Coronary artery (tissue), 2 donors: Measurements from ENCODE around the gene SERINC5.
"Not testable (repeated sequence)": the region's sequence is repeated elsewhere in the genome, so short reads cannot be mapped to it uniquely, and the experiment has no call there.

ENCODE experiments used
- DNase-seq: peaks from one replicate; pipeline ENCODE4 v3.0.0-alpha.2; 2017; ENCODE audit warnings: low spot score
- H3K27ac ChIP-seq, 2 donors: fragments of 200-600 bp; sonication (generic); one replicate each; pipeline ENCODE4 v1.5.1; 2016 to 2019
- H3K4me3 ChIP-seq: fragments of 200-600 bp; sonication (generic); 2 replicates; pipeline ENCODE4 v1.5.1; 2016; ENCODE audit warnings: mild to moderate bottlenecking, moderate library complexity
- TF ChIP-seq, protein P1 (sequence below): fragments of 200-600 bp; sonication (generic); IDR thresholded peaks from one replicate; pipeline ENCODE4 v1.5.1; 2019; ENCODE audit warnings: antibody characterized with exemption

SERINC5 gene

DNA sequence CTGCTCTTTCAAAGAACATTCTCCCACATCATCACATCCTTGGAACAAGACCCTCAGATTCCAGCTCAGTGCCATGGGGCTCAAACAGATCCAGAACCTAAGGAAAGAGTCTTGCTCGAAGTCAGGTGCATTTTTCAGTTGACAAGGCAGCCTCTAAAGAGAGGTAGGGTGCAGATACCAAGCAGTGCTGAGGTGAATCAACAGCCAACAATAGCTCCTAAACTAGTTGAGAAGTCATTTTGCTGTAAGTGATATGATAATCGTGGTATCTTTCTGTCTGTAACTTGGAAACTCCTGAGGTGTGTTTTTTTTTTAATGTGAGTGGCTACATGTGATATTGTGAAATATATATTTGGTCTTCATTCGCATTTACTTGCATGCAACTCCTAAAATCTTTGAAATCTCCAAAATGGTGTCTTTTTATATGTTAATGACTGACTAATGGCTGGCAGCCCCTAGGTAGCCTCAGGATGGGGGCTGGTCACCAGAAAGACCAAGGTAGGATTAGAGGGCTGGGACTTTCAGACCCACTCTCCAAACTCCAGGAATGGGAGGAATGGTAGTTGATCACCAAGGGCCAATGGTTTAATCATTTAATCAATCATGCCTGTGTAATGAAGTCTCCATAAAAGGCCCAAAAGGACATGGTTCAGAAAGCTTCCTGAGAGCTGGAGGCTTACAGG is 96.6 kb downstream of the SERINC5 start:
- H3K4me3 ChIP-seq, result no peak overlapping the region
- no peak overlapping the region for H3K27ac ChIP-seq
- DNase-seq, result no peak
- TF ChIP-seq, protein P1, sequence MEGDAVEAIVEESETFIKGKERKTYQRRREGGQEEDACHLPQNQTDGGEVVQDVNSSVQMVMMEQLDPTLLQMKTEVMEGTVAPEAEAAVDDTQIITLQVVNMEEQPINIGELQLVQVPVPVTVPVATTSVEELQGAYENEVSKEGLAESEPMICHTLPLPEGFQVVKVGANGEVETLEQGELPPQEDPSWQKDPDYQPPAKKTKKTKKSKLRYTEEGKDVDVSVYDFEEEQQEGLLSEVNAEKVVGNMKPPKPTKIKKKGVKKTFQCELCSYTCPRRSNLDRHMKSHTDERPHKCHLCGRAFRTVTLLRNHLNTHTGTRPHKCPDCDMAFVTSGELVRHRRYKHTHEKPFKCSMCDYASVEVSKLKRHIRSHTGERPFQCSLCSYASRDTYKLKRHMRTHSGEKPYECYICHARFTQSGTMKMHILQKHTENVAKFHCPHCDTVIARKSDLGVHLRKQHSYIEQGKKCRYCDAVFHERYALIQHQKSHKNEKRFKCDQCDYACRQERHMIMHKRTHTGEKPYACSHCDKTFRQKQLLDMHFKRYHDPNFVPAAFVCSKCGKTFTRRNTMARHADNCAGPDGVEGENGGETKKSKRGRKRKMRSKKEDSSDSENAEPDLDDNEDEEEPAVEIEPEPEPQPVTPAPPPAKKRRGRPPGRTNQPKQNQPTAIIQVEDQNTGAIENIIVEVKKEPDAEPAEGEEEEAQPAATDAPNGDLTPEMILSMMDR, result no peak

- Histone ChIP-seq H3K4me3 (no peak overlapping the region), H3K27ac (no peak overlapping the region)
- TF ChIP-seq, protein P1, result no peak
- DNase-seq, result no peak
These were observed 99.7 kb downstream of the SERINC5 start for GRCh38 chr5:80156156-80156555.

DNA sequence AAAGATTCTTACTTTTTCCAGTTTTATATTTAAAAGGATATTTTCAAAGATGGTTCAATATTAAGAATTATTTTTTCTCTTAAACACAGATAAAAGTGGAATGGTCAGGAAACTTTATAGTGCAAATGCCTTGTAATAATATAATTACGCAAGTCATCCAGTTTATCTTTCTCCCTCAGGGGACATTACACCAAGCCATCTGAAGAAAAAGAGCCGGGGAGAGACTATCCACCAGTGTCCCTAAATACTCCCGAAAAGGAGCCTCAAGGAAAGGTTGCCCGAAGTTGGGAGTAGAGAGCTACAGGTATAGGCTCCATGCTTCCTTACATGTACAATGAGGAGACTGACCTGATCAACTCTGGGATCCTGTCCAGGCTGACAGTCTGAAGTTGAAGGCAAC is 101.1 kb downstream of the SERINC5 start:
- Histone ChIP-seq H3K4me3 (no peak overlapping the region), H3K27ac (no peak overlapping the region)
- no peak for DNase-seq
- TF ChIP-seq, protein P1, result no peak

DNA sequence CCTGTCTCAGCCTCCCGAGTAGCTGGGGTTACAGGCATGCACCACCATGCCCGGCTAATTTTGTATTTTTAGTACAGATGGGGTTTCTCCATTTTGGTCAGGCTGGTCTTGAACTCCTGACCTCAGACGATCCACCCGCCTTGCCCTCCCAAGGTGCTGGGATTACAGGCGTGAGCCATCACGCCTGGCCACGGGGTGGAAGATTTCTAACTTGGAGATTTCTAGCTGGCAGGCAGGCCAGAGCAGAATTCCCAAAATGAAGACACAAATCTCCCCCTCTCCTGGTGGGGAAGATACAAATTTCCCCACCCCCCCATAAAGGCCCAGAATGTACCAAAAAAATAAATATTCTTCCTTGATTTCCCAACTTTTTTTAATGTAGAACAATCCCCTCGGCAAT is 101.6 kb downstream of the SERINC5 start:
- not testable (repeated sequence) for H3K4me3 ChIP-seq, DNase-seq, H3K27ac ChIP-seq

DNA sequence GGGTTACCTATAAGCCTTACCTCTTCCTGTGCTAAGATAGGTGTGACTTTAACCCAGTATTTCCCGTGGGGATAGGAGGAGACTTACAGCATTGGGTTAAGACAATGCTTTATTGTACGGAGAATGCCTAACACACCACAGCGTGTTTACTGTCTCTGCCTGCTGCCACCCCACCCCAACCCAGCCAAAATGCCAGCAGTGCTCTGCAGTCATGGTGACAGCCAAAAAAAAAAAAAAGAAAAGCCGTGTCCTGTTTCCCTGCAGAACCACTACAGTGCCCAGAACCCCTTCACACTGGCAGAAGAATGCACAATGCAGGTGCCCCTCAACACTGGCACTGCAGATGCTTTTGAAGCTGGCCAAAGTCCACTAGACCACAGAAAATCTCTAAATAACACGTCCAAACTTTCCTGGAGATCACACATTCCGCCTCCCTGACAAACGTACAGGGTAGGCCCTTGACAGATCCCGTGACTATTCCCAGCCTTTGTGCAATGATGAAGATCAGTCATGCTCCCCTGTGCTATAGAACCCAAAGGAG is 102.2 kb downstream of the SERINC5 start:
- H3K4me3 ChIP-seq, result no peak overlapping the region
- no peak for DNase-seq
- TF ChIP-seq, protein P1, result no peak
- H3K27ac ChIP-seq, result no peak overlapping the region

DNA sequence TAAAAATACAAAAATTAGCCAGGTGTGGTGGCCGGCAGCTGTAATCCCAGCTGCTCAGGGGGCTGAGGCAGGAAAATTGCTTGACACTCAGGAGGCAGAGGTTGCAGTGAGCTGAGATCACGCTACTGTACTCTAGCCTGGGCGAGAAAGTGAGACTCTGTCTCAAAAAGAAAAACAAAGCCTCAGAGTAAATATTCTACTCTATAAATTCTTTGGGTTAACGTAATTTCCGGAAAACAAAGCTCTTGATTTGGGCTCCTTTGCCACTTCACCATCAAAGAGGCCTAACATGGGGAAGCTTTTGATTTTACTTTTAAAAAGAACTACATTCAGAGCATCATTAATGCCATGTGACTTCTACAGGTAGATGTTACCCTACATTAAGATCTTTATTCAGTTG is 103.1 kb downstream of the SERINC5 start:
- Histone ChIP-seq H3K4me3 (no peak overlapping the region), H3K27ac (no peak overlapping the region)
- DNase-seq, result no peak
- TF ChIP-seq, protein P1, result no peak

- Histone ChIP-seq H3K27ac (no peak overlapping the region), H3K4me3 (no peak overlapping the region)
- DNase-seq, result no peak
- TF ChIP-seq, protein P1, result no peak
These were observed 104.0 kb downstream of the SERINC5 start for GRCh38 chr5:80151890-80152289.
